ENCODE results near the gene TRIM24. TPM values are rescaled to one million over a fixed set of nuclear protein-coding genes. Genes with fewer than 3 reads are reported as not detected.

The TRIM24 gene
- polyA plus RNA-seq, 1 donor = 25.3 TPM

DNA sequence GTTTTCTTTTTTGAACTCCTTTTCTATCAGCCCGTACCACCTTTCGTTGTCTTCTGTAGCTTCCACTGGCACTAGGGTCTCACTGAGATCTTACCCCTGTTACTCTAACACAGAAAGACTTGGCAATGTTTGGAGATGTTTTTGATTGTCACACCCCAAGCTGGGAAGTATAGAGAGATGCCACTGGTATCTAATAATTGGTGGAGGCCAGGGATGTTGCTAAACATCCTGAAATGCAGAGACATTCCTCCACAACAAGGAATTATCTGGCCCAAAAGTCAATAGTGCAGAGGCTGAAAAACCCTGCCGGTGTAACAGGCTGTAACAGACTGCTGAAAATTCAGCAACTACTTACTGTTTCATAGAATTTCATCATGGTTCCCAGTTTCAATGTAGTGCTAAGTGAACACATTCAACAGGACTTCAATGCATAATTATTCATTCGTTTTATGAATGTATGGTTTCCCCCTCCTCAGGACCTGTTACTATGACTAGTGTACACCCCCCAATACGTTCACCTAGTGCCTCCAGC lies 115.9 kb downstream of the TRIM24 start:
- no peak for DNase-seq (ENCODE audit: low read depth)

DNA sequence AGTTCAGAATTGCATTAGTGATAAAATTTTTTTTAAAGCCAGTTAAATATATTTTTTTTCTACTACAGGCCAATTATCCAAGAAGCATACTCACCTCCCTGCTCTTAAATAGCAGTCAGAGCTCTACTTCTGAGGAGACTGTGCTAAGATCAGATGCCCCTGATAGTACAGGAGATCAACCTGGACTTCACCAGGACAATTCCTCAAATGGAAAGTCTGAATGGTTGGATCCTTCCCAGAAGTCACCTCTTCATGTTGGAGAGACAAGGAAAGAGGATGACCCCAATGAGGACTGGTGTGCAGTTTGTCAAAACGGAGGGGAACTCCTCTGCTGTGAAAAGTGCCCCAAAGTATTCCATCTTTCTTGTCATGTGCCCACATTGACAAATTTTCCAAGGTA lies 119.1 kb downstream of the TRIM24 start:
- DNase-seq (ENCODE audit: low read depth) = no peak

DNA sequence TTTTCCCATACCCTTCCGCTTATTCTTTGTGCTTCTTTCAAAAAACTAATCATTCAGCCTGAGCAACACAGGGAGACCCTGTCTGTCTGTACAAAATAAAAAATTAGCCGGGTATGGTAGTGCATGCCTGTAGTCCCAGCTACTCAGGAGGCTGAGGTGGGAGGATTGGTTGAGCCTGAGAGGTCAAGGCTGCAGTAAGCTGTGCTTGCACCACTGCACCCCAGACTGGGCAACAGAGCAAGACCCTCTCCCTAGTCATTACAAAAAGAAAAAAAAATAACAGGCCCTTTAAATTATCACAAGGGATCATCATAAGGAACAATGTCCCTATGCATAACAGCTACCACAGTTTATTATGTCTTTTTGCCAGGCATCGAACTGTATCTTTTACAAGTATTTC lies 119.6 kb downstream of the TRIM24 start:
- no peak for DNase-seq (ENCODE audit: low read depth)

GRCh38 chr7:138581065-138581464 lies 121.0 kb downstream of the TRIM24 start:
- DNase-seq (ENCODE audit: low read depth) = no peak

DNA sequence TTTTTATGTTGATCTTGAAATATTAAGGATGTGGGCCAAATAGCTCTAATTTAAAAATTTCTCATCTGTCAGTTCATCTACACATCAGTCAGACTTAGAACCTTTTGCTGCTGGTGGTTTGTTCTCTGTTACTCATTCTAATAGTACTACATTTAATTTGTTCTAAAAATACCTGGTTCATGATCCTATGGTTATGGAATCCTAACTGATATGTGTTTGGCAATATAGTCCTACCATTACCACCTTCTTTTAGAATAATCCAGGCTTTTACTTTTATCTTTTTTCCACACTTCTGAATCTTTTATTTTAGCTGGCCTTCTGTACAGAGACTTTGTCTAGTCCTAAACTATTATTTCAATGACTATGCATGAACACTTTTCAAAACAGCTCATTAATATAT lies 124.2 kb downstream of the TRIM24 start:
- DNase-seq (ENCODE audit: low read depth) = no peak

GRCh38 chr7:138584696-138585095 lies 124.6 kb downstream of the TRIM24 start:
- no peak for DNase-seq (ENCODE audit: low read depth)

DNA sequence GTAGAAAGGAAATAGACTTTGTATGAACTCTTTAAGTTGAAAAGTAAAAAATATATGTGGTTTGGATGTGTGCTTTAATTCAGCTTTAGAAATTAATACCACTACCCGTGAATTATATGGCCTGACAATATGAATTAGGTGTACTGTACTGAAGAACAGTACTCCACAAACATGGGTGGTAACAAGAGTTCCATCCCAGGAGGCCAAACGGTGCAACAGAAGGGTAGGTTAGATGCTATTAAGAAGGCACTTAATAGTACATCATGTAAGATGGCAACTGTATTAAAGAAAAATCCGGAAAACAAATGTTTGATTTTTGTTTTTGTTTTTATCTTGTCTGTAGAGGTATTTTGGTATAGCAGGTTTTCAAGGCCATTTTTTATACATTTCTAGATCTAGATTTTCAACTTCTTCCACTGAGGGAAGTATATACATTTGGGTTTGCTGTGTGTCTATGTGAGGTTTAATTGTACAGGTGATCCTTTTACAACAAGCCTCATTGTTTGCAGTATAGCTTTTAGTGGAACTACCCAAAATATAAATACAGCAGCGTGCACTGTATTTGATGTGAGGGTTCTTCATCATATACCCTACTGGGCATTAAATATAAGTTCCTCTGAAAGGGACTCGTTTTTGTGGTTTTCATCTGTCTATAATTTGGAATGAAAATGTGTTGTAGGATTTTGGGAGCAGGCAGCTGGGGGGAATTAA lies 125.4 kb downstream of the TRIM24 start:
- DNase-seq (ENCODE audit: low read depth) = no peak

DNA sequence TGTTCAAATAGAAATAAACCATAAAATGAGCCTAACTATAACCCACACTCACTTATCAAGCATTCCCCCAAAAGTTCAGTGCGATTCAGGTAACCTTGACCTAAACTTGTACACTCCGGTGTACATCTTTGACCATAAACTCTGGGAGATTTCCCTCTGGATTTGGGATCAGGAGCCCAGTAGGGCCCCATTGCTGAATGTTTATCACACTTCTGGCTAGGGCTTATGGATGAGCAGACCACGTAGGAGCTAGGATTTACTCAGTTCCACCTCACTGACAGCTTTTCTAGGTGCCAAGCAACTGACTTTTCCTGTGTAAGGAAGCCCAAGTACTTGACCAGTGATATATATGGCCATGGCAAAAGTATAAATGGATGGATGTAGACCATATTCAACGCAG lies 127.4 kb downstream of the TRIM24 start:
- DNase-seq (ENCODE audit: low read depth) = no peak

GRCh38 chr7:138588986-138589385 lies 128.9 kb downstream of the TRIM24 start:
- DNase-seq (ENCODE audit: low read depth) = no peak

DNA sequence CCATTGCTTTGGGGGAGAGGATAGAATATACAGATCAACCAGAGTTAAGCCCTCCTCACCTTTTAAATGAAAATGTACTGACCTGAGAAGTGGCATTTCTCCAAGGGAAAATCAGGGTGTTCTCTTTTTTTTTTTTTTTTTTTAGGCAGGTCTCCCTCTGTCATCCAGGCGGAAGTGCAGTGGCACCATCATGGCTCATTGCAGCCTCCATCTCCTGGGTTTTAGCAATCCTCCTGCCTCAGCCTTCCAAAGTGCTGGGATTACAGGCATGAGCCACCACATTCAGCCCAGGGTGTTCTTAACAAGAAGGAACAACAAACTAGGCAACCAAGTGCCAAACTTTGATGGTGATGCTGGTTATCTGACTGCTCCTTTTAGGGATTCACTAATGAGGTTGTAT lies 130.1 kb downstream of the TRIM24 start:
- no peak for DNase-seq (ENCODE audit: low read depth)

DNA sequence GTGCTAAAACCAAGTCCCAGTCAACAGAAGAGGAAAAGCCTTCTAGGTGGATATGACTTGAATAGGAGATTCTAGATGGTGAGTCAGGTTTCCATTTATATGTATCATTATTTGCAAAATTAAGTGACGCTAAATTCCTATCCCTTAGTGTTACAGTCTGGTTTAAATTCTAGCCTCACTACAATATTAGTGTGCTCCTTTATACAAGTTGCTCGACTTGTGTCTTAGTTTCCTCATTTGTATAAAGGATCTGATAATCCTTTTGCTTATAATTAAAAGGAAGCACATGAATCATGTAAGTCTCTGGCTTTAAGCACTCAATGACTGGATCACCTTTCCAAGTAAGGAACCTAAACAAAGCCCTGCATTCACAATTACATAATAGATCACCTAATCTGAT lies 135.4 kb downstream of the TRIM24 start:
- no peak for DNase-seq (ENCODE audit: low read depth)

GRCh38 chr7:138602451-138602850 lies 142.4 kb downstream of the TRIM24 start:
- no peak for DNase-seq (ENCODE audit: low read depth)

DNA sequence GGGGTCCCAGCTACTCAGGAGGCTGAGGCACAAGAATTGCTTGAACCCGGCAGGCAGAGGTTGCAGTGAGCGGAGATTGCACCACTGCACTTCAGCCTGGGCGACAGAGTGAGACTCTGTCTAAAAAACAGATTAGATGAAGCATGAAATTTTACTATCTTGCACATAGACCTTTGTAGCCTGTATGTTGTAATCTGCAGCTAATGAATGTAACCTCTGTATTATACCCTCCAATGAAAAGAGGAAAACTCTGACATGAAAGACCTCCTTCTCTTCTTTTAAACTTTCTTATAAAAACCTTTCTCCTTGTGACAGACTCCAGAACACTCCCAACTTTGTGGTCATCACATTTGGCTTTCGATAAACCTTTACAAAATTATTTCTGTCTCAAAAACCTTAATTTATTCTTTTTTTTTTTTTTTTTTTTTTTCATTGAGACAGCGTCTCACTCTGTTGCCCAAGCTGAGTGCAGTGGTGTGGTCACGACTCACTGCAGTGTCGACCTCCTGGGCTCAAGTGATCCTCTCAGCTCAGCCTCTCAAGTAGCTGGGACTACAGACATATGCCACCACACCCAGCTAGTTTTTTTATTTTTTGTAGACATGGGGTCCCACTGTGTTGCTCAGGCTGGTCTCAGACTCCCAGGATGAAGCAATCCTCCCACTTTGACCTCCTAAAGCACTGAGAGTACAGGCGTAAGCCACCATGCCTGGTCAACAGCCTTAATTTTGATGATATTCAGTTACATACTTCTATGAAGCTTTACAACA lies 143.7 kb downstream of the TRIM24 start:
- no peak for DNase-seq (ENCODE audit: low read depth)

GRCh38 chr7:138606236-138606635 lies 146.2 kb downstream of the TRIM24 start:
- DNase-seq (ENCODE audit: low read depth) = no peak

- DNase-seq (ENCODE audit: low read depth) = no peak
Measured at GRCh38 chr7:138607216-138608126, 147.4 kb downstream of the TRIM24 start.

- DNase-seq (ENCODE audit: low read depth) = no peak
Measured at GRCh38 chr7:138608275-138608674, 148.2 kb downstream of the TRIM24 start.

DNA sequence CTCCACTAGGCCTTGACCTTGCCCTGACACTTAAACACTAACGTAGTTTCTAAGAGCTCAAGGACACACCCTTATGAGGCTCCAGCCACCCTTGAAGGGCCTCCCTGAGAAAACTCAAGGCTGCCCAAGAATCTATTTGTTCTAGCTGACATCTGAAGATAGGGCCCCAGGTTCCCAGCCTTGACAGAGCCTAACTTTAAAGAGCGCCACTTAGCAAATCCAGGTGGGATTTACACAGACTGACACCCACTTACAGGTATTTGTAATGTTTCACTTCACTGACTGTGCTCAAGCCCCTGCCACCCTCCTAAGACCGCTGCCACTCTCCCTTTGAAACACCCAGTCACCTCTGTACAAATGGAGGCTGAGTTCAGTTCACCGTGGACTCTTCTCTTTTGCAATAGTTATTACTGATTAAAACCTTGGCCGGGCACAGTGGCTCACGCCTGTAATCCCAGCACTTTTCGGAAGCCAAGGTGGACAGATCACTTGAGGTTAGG lies 150.7 kb downstream of the TRIM24 start:
- no peak for DNase-seq (ENCODE audit: low read depth)

- no peak for DNase-seq (ENCODE audit: low read depth)
Measured at GRCh38 chr7:138613630-138614029, 153.6 kb downstream of the TRIM24 start.

DNA sequence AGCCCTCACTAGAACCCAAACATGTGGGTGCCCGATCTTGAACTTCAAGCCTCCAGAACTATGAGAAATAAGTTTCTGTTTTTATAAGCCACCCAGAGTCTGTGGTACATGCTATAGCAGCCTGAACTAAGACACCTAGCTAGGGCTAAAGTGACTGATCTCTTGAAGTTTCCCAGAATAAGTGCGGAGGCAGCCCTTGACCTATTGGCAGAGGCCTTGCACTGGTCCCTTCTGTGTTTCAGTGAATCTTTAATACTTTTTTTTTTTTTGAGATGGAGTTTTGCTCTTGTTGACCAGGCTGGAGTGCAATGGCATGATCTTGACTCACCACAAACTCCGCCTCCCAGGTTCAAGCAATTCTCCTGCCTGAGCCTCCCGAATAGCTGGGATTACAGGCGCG lies 156.0 kb downstream of the TRIM24 start:
- DNase-seq (ENCODE audit: low read depth) = no peak

DNA sequence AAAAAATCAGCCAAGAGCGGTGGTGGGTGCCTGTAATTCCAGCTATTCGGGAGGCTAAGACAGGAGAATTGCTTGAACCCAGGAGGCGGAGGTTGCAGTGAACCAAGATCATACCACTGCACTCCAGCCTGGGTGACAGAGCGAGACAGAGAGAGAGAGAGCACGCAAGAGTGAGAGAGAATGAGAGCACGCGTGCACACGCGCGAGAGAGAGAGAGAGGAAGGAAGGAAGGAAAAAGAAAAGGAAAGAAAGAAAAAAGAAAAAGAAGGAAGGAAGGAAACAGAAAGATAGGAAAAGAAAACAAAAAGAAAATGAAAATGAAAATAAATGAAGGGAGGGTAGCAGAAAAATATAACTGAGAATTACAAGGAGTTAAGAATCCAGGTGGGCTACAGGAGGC lies 158.4 kb downstream of the TRIM24 start:
- DNase-seq (ENCODE audit: low read depth) = no peak

- no peak for DNase-seq (ENCODE audit: low read depth)
Measured at GRCh38 chr7:138618933-138619332, 158.9 kb downstream of the TRIM24 start.

- no peak for DNase-seq (ENCODE audit: low read depth)
Measured at GRCh38 chr7:138622841-138623240, 162.8 kb downstream of the TRIM24 start.
